GM23338 (cell line): ENCODE results near the gene ACOT8. TPM values are rescaled to one million over a fixed set of nuclear protein-coding genes. Genes with fewer than 3 reads are reported as not detected.

Experiments used
- ATAC-seq: fragments of 200-7000 bp; cut with Tn5 transposase; 3 replicates; pipeline ENCODE4 v1.9.1; 2020
- DNase-seq: peaks from one replicate; pipeline ENCODE4 v3.0.0-alpha.2; 2015; ENCODE audit warnings: low spot score
- H2AFZ ChIP-seq: fragments of 200-600 bp; sonication (generic); 2 replicates; pipeline ENCODE4 v1.8.0; 2016; ENCODE audit warnings: antibody characterized with exemption, mild to moderate bottlenecking, moderate library complexity
- H3F3A ChIP-seq: fragments of 200-600 bp; sonication (generic); replicated peaks from 2 replicates; pipeline ENCODE4 v1.8.0; 2017; ENCODE audit warnings: antibody characterized with exemption, mixed run types, low read depth
- H3K27ac ChIP-seq: fragments of 200-600 bp; sonication (generic); 2 replicates; pipeline ENCODE4 v1.6.1; 2016; ENCODE audit warnings: low read depth
- H3K27me3 ChIP-seq: fragments of 200-600 bp; sonication (generic); 2 replicates; pipeline ENCODE4 v1.8.0; 2016; ENCODE audit warnings: mild to moderate bottlenecking, mixed run types, moderate library complexity; ENCODE audit not compliant: insufficient read depth
- H3K36me3 ChIP-seq: fragments of 200-600 bp; sonication (generic); 2 replicates; pipeline ENCODE4 v1.8.0; 2016; ENCODE audit warnings: mild to moderate bottlenecking; ENCODE audit not compliant: insufficient read depth
- H3K4me1 ChIP-seq: fragments of 200-600 bp; sonication (generic); 2 replicates; pipeline ENCODE4 v1.8.0; 2016; ENCODE audit warnings: mild to moderate bottlenecking, moderate library complexity; ENCODE audit not compliant: insufficient read depth
- H3K4me2 ChIP-seq: fragments of 200-600 bp; sonication (generic); 2 replicates; pipeline ENCODE4 v1.7.1; 2017; ENCODE audit warnings: mixed run types
- H3K4me3 ChIP-seq: fragments of 200-600 bp; sonication (generic); 2 replicates; pipeline ENCODE4 v1.6.1; 2016; ENCODE audit warnings: mixed run types
- H3K79me2 ChIP-seq: fragments of 200-600 bp; sonication (generic); replicated peaks from 2 replicates; pipeline ENCODE4 v1.8.0; 2017; ENCODE audit warnings: mild to moderate bottlenecking; ENCODE audit not compliant: insufficient read depth
- H3K9me2 ChIP-seq: fragments of 200-600 bp; sonication (generic); 2 replicates; pipeline ENCODE4 v1.8.0; 2017; ENCODE audit not compliant: insufficient read depth
- H4K20me1 ChIP-seq: fragments of 200-600 bp; sonication (generic); replicated peaks from 2 replicates; pipeline ENCODE4 v1.8.0; 2017; ENCODE audit warnings: mild to moderate bottlenecking; ENCODE audit not compliant: insufficient read depth
- H3K27ac Mint-ChIP-seq: 2 replicates; pipeline ENCODE4 v1.8.0; 2020; ENCODE audit warnings: inconsistent platforms, mild to moderate bottlenecking, moderate library complexity, mixed read lengths
- H3K27me3 Mint-ChIP-seq: 3 replicates; pipeline ENCODE4 v1.8.0; 2022; ENCODE audit warnings: low read depth, mild to moderate bottlenecking, moderate library complexity, mixed read lengths, inconsistent platforms; ENCODE audit not compliant: insufficient read depth, poor library complexity
- H3K36me3 Mint-ChIP-seq: 3 replicates; pipeline ENCODE4 v1.8.0; 2021; ENCODE audit warnings: low read depth, mild to moderate bottlenecking, inconsistent platforms, moderate library complexity, mixed read lengths
- H3K4me1 Mint-ChIP-seq: 3 replicates; pipeline ENCODE4 v1.8.0; 2020; ENCODE audit warnings: mild to moderate bottlenecking, inconsistent platforms, mixed read lengths
- H3K4me3 Mint-ChIP-seq: 3 replicates; pipeline ENCODE4 v1.8.0; 2021; ENCODE audit warnings: moderate library complexity, mild to moderate bottlenecking, inconsistent platforms, mixed read lengths
- H3K9me3 Mint-ChIP-seq: 3 replicates; pipeline ENCODE4 v1.8.0; 2020; ENCODE audit warnings: moderate library complexity, mild to moderate bottlenecking, inconsistent platforms, mixed read lengths
- CREB1 ChIP-seq: fragments of 250-450 bp; sonication (Bioruptor Pico); IDR thresholded peaks from 2 replicates; pipeline ENCODE4 v1.5.0; 2020; ENCODE audit warnings: low read depth, mild to moderate bottlenecking, moderate library complexity
- EZH2 ChIP-seq: fragments of 200-600 bp; sonication (generic); IDR thresholded peaks from one replicate; pipeline ENCODE4 v1.8.0; 2017; ENCODE audit warnings: antibody characterized with exemption, mild to moderate bottlenecking, low read depth; ENCODE audit not compliant: unreplicated experiment
- EZH2phosphoT487 ChIP-seq: fragments of 200-600 bp; sonication (generic); IDR thresholded peaks from one replicate; pipeline ENCODE4 v1.8.1; 2018; ENCODE audit warnings: antibody characterized with exemption; ENCODE audit not compliant: unreplicated experiment
- JUNB ChIP-seq: IDR thresholded peaks from one replicate; pipeline ENCODE4 v1.6.1; 2016; ENCODE audit warnings: antibody characterized with exemption; ENCODE audit not compliant: unreplicated experiment
- POLR2AphosphoS5 ChIP-seq: IDR thresholded peaks from 2 replicates; pipeline ENCODE4 v1.6.1; 2016; ENCODE audit warnings: antibody characterized with exemption, low read depth
- STAT1 ChIP-seq: IDR thresholded peaks from one replicate; pipeline ENCODE4 v1.6.1; 2016; ENCODE audit warnings: antibody characterized with exemption; ENCODE audit not compliant: unreplicated experiment
- ZNF114 ChIP-seq: fragments of 250-450 bp; sonication (Bioruptor Pico); IDR thresholded peaks from 2 replicates; pipeline ENCODE4 v1.5.0; 2020; ENCODE audit warnings: mild to moderate bottlenecking, moderate library complexity
- ZNF331 ChIP-seq: fragments of 250-450 bp; sonication (Bioruptor Pico); IDR thresholded peaks from 2 replicates; pipeline ENCODE4 v1.5.0; 2020; ENCODE audit warnings: low read depth, mild to moderate bottlenecking, moderate library complexity
- long read RNA-seq: library from polyadenylated mRNA; unstranded; transcript quantifications from one replicate; pipeline ENCODE4 v2.0.0, GENCODE V29; 2020; ENCODE audit not compliant: unreplicated experiment
- polyA plus RNA-seq: library from polyadenylated mRNA; unstranded; fragments of >200 nt; fragmentation: Nextera tagmentation; extraction: Ambion mirVana; gene quantifications from 2 replicates; pipeline ENCODE4 v1.2.1, GENCODE V29; 2016
- total RNA-seq: library from RNA; depleted of rRNA; stranded (reverse); fragments of >200 nt; shearing (Covaris generic); gene quantifications from 2 replicates; pipeline ENCODE4 v1.2.3, GENCODE V29; 2014; rRNA removed
- TF ChIP-seq, protein P1 (sequence below): fragments of 250-450 bp; sonication (Bioruptor Pico); IDR thresholded peaks from 2 replicates; pipeline ENCODE4 v1.5.0; 2020; ENCODE audit warnings: mild to moderate bottlenecking, moderate library complexity
- TF ChIP-seq, protein P2 (sequence below): IDR thresholded peaks from 2 replicates; pipeline ENCODE4 v1.6.1; 2016; ENCODE audit warnings: antibody characterized with exemption
- TF ChIP-seq, protein P3 (sequence below), 2 experiments: fragments of 200-600 bp in 1 of 2; sonication (generic) in 1 of 2; conservative IDR thresholded peaks; 2 replicates each; pipeline versions ENCODE4 v1.5.1 to v1.6.1; 2016 to 2017; ENCODE audit warnings: antibody characterized with exemption in 2 of 2, low read depth in 2 of 2, mild to moderate bottlenecking in 2 of 2, moderate library complexity in 1 of 2

The ACOT8 gene
- total RNA-seq (55.6 and 75.2 TPM in 2 replicates), polyA plus RNA-seq (42.0 and 43.1 TPM in 2 replicates)
- long read RNA-seq, transcript ACOT8-211 (5 exons, 1,013 nt): minor isoform, 6 of 40 reads
- long read RNA-seq, transcript ACOT8-201 (6 exons, 1,168 nt): major isoform, 26 of 40 reads
- long read RNA-seq, partial matches to known transcripts: 1 of 40 reads
- long read RNA-seq, other reads (novel, unspliced or antisense): 4 of 40 reads

DNA sequence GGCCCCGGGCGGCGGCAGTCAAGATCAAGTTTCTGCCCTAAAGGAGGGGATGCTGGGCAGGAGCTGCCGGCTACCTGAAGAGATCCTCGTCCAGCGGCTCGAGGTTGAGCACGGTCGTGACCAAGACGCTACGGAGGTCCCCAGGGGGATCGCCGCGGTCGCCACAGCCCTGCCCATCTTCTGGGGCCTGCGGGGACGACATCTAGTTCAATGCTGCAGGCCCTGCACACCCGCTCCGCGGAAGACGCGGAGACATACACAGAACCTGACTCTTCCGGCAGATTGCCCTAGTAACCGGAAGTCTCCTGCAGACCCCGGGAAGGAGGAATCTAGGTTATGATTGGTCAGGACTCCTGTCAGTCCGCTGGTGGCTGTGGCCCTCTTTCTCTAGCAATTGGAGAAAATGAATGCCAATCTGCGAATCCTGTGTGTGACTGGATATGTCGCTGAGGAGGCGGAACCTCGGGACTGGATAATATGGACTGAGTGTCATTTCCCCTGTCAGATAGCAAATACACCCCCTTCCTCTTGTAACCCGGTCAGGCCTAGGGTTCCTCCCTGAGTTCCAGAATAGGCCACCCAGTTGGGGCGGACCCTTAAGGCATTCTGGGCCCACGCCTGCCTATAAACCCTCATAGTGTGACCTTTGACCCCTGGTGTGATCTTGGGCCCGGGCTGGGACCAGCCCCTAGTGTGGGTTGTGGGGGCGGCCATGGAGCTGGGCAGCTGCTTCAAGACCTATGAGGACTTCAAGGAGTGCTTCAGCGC, at the start of gene ACOT8, which contains the start of gene ZSWIM3:
Gene ACOT8, minus strand, starts transcription at position 279 of the 768 bp plus-strand sequence. Its CDS starts 77 bp downstream, at position 202.
Gene ZSWIM3, plus strand, starts transcription at position 501 of the 768 bp plus-strand sequence. Its CDS starts 212 bp downstream, at position 713.
- Histone ChIP-seq H3K27me3 (no peaks in the 10 kb centered on the region), H2AFZ (no peak within 1 kb of the TSS), H3F3A (no peaks in the 10 kb centered on the region), H3K27ac (peak within 1 kb of the TSS; percentile 78), H3K4me1 (peaks cover 43% of the 10 kb centered on the region), H3K79me2 (peaks cover 33% of the 10 kb centered on the region), H3K36me3 (0 out of 2 replicates have a peak, but pooled peaks cover 3% of the 10 kb centered on the region), H3K4me2 (peak within 1 kb of the TSS; percentile 75), H4K20me1 (no peaks in the 10 kb centered on the region), H3K4me3 (peak within 1 kb of the TSS; percentile 63), H3K9me2 (no peaks in the 10 kb centered on the region)
- DNase-seq (peak; percentile 100), ATAC-seq (peak; percentile 89)
- H3K27ac Mint-ChIP-seq: peak within 1 kb of the TSS; percentile 95
- TF ChIP-seq, protein P1, sequence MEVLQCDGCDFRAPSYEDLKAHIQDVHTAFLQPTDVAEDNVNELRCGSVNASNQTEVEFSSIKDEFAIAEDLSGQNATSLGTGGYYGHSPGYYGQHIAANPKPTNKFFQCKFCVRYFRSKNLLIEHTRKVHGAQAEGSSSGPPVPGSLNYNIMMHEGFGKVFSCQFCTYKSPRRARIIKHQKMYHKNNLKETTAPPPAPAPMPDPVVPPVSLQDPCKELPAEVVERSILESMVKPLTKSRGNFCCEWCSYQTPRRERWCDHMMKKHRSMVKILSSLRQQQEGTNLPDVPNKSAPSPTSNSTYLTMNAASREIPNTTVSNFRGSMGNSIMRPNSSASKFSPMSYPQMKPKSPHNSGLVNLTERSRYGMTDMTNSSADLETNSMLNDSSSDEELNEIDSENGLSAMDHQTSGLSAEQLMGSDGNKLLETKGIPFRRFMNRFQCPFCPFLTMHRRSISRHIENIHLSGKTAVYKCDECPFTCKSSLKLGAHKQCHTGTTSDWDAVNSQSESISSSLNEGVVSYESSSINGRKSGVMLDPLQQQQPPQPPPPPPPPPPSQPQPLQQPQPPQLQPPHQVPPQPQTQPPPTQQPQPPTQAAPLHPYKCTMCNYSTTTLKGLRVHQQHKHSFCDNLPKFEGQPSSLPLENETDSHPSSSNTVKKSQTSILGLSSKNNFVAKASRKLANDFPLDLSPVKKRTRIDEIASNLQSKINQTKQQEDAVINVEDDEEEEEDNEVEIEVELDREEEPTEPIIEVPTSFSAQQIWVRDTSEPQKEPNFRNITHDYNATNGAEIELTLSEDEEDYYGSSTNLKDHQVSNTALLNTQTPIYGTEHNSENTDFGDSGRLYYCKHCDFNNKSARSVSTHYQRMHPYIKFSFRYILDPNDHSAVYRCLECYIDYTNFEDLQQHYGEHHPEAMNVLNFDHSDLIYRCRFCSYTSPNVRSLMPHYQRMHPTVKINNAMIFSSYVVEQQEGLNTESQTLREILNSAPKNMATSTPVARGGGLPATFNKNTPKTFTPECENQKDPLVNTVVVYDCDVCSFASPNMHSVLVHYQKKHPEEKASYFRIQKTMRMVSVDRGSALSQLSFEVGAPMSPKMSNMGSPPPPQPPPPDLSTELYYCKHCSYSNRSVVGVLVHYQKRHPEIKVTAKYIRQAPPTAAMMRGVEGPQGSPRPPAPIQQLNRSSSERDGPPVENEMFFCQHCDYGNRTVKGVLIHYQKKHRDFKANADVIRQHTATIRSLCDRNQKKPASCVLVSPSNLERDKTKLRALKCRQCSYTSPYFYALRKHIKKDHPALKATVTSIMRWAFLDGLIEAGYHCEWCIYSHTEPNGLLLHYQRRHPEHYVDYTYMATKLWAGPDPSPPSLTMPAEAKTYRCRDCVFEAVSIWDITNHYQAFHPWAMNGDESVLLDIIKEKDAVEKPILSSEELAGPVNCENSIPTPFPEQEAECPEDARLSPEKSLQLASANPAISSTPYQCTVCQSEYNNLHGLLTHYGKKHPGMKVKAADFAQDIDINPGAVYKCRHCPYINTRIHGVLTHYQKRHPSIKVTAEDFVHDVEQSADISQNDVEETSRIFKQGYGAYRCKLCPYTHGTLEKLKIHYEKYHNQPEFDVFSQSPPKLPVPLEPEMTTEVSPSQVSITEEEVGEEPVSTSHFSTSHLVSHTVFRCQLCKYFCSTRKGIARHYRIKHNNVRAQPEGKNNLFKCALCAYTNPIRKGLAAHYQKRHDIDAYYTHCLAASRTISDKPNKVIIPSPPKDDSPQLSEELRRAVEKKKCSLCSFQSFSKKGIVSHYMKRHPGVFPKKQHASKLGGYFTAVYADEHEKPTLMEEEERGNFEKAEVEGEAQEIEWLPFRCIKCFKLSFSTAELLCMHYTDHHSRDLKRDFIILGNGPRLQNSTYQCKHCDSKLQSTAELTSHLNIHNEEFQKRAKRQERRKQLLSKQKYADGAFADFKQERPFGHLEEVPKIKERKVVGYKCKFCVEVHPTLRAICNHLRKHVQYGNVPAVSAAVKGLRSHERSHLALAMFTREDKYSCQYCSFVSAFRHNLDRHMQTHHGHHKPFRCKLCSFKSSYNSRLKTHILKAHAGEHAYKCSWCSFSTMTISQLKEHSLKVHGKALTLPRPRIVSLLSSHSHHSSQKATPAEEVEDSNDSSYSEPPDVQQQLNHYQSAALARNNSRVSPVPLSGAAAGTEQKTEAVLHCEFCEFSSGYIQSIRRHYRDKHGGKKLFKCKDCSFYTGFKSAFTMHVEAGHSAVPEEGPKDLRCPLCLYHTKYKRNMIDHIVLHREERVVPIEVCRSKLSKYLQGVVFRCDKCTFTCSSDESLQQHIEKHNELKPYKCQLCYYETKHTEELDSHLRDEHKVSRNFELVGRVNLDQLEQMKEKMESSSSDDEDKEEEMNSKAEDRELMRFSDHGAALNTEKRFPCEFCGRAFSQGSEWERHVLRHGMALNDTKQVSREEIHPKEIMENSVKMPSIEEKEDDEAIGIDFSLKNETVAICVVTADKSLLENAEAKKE (CRISPR knock-in tag): 0 out of 2 replicates have a peak, but pooled peaks have one; percentile 13
- TF ChIP-seq POLR2AphosphoS5 (peak; percentile 73), CREB1 (CRISPR knock-in tag) (peak; percentile 82), EZH2 (no peak), ZNF331 (CRISPR knock-in tag) (no peak), ZNF114 (CRISPR knock-in tag) (no peak), JUNB (no peak), EZH2phosphoT487 (no peak), STAT1 (no peak)
- TF ChIP-seq, protein P2, sequence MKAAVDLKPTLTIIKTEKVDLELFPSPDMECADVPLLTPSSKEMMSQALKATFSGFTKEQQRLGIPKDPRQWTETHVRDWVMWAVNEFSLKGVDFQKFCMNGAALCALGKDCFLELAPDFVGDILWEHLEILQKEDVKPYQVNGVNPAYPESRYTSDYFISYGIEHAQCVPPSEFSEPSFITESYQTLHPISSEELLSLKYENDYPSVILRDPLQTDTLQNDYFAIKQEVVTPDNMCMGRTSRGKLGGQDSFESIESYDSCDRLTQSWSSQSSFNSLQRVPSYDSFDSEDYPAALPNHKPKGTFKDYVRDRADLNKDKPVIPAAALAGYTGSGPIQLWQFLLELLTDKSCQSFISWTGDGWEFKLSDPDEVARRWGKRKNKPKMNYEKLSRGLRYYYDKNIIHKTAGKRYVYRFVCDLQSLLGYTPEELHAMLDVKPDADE: no peak
- TF ChIP-seq, protein P3, sequence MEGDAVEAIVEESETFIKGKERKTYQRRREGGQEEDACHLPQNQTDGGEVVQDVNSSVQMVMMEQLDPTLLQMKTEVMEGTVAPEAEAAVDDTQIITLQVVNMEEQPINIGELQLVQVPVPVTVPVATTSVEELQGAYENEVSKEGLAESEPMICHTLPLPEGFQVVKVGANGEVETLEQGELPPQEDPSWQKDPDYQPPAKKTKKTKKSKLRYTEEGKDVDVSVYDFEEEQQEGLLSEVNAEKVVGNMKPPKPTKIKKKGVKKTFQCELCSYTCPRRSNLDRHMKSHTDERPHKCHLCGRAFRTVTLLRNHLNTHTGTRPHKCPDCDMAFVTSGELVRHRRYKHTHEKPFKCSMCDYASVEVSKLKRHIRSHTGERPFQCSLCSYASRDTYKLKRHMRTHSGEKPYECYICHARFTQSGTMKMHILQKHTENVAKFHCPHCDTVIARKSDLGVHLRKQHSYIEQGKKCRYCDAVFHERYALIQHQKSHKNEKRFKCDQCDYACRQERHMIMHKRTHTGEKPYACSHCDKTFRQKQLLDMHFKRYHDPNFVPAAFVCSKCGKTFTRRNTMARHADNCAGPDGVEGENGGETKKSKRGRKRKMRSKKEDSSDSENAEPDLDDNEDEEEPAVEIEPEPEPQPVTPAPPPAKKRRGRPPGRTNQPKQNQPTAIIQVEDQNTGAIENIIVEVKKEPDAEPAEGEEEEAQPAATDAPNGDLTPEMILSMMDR (conservative IDR thresholded peaks at IDR 0.05; ENCODE audit: low read depth in 2 of 2): no peak
- no peaks in the 10 kb centered on the region for H3K9me3 Mint-ChIP-seq
- peaks cover 8% of the 10 kb centered on the region for H3K27me3 Mint-ChIP-seq
- peaks cover 13% of the 10 kb centered on the region for H3K36me3 Mint-ChIP-seq
- H3K4me3 Mint-ChIP-seq: peak within 1 kb of the TSS; percentile 94
- H3K4me1 Mint-ChIP-seq: peaks cover 56% of the 10 kb centered on the region
